8988T (cell line): Measurements from ENCODE around the gene TYW3.
"Not testable (repeated sequence)": the region's sequence is repeated elsewhere in the genome, so short reads cannot be mapped to it uniquely, and the experiment has no call there.

Experiments
- DNase-seq: peaks from one replicate; pipeline ENCODE4 v3.0.0; 2011

The TYW3 gene

DNA sequence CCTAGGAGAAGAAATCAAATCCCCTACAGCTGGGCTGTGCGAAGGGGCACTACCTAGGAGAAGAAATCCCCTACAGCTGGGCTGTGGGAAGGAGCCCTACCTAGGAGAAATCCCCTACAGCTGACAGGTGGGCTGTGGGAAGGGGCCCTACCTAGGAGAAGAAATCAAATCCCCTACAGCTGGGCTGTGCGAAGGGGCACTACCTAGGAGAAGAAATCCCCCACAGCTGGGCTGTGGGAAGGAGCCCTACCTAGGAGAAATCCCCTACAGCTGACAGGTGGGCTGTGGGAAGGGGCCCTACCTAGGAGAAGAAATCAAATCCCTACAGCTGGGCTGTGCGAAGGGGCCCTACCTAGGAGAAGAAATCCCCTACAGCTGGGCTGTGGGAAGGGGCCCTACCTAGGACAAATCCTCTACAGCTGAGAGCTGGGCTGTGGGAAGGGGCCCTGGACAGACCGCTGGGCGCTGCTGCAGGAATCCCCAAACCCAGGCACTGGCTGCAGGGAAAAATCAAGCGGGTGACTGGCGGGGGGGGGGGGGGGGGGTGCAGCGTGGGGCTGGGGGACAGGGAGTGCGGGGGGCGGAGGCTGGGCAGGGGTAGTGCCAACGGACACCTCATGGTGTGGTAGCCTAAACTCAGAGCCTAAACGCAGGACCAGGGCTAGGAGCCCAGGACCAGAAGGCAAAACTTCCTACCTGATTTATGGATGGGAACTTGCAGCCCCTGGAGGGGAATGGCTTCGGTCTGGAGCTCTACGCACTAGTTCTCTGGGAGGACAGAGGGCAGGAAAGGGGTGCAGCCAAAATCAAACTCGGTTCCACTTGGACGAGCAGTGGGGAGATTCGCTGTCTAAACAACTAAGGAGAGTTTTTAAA lies 643 bp upstream of the TYW3 start:
- not testable (repeated sequence) for DNase-seq

- DNase-seq, result no peak
Measured at GRCh38 chr1:74733604-74734484, 892 bp downstream of the TYW3 start.

DNA sequence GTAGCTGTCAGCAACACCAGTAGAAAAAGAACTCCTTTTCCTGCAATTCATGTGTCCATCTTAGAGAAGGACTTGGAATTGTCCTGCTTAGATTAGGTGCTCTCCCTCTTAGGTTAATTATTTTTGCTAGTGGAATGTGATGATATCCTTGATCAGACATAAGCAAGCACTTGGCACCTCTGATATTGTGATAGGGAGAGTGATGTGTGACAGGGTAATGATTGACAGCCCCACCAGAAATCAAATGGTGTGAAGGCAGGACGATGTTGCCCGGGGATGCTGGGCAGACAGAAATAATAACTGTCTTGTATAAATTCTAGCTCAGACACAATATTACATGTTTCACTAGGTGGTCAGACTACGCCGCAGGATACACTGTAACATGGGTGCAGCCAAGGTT lies 4.4 kb downstream of the TYW3 start:
- DNase-seq, result no peak

DNA sequence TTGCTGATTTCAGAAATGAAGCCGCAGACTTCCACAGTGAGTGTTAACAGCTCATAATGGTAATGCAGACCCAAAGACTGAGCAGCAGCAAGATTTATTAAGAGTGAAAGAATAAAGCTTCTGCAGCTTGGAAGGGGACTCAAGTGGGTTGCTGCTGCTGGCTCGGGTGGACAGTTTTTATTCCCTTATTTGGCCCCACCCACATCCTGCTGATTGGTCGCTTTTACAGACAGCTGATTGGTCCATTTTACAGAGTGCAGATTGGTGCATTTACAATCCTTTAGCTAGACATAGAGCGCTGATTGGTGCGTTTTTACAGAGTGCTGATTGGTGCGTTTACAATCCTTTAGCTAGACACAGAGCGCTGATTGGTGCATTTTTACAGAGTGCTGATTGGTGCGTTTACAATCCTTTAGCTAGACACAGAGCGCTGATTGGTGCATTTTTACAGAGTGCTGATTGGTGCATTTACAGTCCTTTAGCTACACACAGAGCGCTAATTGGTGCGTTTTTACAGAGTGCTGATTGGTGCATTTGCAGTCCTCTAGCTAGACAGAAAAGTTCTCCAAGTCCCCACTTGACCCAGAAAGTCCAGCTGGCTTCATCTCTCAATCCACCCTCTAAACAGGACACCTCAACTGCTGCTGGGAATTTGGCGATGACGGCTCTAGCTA lies 7.5 kb downstream of the TYW3 start:
- not testable (repeated sequence) for DNase-seq

GRCh38 chr1:74745247-74745646 lies 12.3 kb downstream of the TYW3 start:
- not testable (repeated sequence) for DNase-seq

DNA sequence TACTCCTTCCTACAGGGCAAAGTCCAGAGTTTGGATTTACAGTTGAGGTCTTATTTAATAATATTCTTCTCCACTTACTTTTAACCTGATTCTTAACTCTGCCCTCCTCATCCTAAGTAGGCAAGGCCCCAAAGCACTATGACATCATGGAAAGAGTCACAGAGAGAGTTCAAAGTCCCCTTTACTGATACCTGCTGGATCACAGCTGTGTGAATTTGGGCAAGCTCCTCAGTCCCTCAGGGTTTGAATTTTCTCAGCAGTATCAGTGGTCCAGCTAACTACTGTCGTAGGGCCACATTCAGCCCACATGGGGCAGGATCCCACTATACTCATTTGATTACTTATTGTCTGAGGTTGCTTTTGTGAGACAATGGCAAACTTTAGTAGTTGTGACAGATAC lies 16.0 kb downstream of the TYW3 start:
- no peak for DNase-seq

DNA sequence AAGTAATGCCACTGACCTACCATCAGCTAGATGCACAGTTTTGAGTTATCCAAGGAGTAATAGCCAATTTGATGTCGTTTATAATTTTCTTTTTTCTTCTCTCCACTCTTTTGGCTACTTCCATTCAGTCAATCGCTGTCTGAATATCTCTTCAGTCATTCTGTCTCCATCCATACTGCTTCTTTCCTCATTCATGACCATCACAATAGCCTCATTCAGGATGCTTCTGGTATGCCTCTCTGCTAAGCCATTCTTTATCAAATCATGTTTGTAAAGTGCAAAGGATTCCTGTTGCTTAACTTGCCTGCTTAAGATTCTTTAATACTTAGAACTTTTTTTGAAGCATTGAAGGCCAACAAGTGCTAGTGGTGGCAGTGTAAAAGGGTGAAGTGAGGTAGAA lies 20.2 kb downstream of the TYW3 start:
- DNase-seq, result no peak

GRCh38 chr1:74755475-74755874 lies 22.5 kb downstream of the TYW3 start:
- no peak for DNase-seq

- DNase-seq, result not testable (repeated sequence)
Measured at GRCh38 chr1:74756650-74757049, 23.7 kb downstream of the TYW3 start.

DNA sequence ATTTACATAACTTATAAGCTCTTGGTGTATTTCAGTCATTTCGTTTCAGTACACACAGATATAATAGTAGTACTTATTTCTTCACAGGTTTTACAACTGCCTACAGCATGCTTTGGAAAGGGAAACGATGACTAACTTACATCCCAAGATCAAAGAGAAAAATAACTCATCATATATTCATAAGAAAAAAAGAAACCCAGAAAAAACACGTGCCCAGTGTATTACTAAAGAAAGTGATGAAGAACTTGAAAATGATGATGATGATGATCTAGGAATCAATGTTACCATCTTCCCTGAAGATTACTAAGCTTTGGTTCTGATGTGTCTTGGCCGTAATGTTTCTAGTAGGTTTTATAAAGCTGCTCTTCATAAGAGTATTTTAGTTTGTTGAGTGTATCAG lies 30.9 kb downstream of the TYW3 start:
- DNase-seq, result no peak

DNA sequence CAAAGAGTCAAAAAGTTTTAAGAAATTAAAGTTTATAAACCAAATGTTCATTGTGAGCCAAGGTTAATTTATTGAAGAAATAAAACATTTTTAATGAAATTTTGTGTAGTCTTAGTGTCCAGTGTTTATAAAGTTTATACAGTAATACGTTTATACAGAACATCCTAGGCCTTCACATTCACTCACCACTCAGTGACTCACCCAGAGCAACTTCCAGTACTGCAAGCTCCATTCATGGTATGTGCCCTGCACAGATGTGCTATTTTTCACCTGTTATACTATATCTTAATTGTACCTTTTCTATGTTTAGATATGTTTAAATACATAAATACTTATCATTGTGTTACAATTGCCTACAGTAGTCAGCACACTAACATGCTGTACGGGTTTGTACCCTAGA lies 33.6 kb downstream of the TYW3 start:
- DNase-seq, result no peak

DNA sequence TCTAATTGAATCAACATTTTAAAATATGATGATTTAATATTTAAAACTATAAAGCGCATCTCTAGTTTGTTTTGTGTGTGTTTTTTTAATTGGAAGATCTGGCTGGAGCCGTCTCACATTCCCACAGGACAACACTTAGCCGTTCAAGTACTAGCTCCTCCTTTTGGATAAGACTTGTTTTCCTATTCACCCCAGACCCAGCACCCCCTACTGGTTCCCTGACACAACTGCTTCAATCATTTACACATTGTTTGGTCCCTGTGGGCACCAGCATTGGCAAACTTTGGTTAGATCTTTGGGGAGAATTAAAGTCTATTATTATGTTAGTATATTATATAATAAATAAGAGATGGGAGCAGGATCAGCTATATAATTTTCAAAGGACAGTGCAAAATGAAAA lies 34.5 kb downstream of the TYW3 start:
- no peak for DNase-seq

GRCh38 chr1:74771913-74772515 lies 39.1 kb downstream of the TYW3 start:
- DNase-seq, result no peak

DNA sequence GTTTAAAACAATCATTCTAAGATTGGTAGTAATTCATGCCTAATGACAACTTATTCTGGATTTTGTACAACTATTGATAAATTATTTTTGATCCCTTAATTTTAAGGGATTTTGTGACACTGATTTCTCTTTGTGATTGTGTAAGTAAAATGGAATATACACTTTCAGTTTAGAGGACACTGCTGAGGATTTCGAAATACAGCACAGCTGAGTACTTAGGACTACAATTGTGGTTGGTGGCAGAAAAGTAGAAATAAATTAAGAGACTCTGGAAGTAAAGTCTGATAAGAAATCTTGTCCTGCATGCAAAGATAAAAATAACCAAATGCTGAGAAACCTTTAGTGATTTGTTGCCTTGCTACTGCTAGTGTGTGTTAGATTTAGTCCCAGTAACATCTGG lies 40.0 kb downstream of the TYW3 start:
- DNase-seq, result no peak

DNA sequence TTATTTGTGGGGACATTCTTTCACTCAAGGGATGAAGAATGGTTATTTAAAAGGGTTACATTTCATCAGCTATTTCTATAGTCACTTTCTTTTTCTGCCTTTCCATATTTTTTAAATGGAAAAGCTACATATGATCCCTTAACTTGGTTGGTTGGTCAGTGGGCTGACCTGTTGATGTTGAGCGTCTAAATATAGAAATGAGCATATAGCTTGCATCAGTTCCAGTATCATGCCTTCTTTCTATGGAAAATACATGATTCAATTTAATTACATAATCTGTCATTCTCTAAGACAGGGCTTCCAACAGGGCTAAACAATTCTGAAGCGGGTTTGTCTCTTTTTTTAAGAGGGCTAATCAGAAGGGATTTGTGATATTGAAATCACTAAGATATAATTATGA lies 40.6 kb downstream of the TYW3 start:
- DNase-seq, result no peak

DNA sequence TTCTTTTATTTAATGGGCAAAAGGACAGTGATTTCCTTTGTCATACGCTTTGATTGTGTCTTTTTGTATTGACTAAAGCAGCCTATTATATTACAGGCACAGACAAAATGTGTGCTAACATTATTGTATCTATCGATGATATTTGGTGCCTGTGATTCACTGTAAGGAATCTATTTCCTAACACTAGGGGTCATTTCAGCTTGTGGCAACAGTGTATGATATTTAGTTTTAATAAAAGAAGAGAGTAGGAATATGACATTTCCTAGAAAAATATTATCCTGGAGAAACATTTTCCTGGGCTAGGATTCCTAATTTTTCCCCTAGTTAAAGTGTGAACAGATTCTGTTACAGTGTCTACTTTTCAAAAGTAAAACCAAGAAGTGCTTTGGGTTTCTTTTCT lies 42.8 kb downstream of the TYW3 start:
- no peak for DNase-seq

DNA sequence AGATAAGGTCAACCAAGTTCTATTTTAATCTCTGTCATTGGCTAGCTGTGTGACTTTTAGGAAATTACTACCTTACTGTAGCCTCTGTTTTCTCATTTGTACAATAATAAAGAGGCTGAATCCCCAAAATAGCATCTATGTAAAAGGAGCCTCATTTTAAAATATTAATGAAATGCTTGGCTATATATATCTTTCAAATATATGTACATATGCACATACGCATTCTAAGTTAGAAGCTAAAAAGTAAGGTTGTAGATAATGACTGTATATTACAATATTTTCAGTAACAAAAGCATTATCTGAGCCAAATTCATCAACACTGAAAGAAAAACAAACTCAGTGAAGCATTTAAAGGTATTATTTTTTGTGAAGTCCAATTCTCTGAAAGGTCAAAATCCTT lies 44.6 kb downstream of the TYW3 start:
- DNase-seq, result no peak

DNA sequence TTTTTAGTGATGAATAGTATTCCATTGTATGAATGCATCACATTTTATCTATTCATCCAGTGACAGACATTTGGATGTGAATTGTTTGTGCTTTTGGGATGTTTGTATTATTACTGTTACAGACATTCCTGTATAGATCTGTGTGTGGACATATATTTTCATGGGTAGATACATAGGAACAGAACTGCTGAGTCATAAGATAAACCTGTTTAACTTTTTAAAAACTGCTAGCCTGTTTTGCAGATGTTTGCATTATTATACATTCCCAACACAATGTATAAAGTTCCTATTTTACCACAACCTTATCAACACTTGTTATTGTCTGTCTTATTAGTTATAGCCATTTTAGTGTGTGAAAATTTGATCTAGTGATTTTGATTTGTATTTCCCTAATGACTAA lies 46.8 kb downstream of the TYW3 start:
- DNase-seq, result no peak

DNA sequence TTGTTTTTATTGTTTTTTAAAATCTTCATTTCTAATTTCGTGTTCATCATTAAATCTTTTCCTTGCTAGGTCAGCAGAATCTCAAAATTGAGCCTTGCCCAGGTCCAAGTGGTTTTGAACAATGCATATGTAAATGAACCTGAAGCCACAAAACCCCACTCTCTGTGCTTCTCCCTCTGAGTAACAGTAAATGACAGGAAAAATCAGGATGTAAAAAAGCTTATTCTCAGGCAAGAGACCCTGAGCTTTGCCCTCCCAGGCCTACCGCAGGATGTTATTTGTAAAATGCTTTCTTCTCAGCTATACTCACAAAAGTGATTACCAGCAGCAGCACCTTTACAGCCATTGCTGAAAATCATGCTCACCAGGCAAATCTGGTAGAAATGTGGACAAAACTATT lies 47.6 kb downstream of the TYW3 start:
- no peak for DNase-seq

GRCh38 chr1:74785944-74786343 lies 53.0 kb downstream of the TYW3 start:
- no peak for DNase-seq

GRCh38 chr1:74790453-74790852 lies 57.5 kb downstream of the TYW3 start:
- DNase-seq, result no peak

GRCh38 chr1:74791491-74791890 lies 58.5 kb downstream of the TYW3 start:
- DNase-seq, result no peak

DNA sequence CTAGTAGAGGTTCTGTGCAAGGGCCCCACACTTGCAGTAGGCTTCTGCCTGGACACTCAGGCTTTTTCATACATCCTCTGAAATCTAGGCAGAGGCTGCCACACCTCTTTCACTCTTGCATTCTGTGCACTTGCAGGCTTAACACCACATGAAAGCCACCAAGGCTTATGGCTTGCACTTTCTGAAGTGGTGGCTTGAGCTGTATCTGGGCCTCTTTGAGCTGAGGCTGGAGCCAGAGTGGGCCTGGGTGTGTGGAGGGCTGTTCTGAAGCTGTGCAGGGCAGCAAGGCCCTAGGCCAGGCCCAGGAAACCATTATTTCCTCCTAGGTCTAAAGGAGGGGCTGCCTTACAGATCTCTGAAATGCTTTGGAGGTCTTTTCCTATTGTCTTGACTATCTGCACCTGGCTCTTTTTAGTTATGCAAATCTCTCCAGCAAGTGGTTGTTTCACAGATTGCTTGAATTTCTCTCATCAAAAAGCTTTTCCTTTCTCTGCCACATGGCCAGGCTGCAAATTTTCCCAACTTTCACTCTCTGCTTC lies 66.2 kb downstream of the TYW3 start:
- DNase-seq, result no peak
